Measurements from ENCODE around the gene TIAM1. TPM values are rescaled to one million over a fixed set of nuclear protein-coding genes. Genes with fewer than 3 reads are reported as not detected.

The TIAM1 gene
- total RNA-seq, 1 donor from 2014 or later: 6.7 TPM

DNA sequence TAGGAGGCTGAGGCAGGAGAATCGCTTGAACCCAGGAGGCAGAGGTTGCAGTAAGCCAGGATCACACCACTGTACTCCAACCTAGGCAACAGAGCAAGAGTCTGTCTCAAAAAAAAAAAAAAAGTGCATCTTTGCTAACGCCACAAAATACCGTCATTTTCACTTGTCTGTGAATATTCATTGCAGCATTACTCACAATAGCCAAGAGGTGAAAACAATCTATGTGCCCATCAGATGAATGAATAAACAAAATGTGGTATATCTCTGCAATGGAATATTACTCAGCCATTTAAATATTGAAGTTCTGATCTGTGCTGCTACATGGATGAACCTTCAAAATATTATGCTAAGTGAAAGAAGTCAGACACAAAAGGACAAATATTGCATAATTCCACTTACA, 7.9 kb upstream of the TIAM1 start:
- DNase-seq (ENCODE audit: low read depth): no peak
- TF ChIP-seq CTCF (IDR thresholded peaks at IDR 0.05; ENCODE audit: insufficient read depth, low read length, poor library complexity, severe bottlenecking): no peak
- Histone ChIP-seq H3K4me3 (ENCODE audit: low read depth, low read length) (no peak overlapping the region), H3K27me3 (ENCODE audit: control insufficient read depth, insufficient read depth, low read length) (no peaks in the 10 kb centered on the region), H3K36me3 (ENCODE audit: control insufficient read depth, insufficient read depth, low read length) (no peaks in the 10 kb centered on the region)

DNA sequence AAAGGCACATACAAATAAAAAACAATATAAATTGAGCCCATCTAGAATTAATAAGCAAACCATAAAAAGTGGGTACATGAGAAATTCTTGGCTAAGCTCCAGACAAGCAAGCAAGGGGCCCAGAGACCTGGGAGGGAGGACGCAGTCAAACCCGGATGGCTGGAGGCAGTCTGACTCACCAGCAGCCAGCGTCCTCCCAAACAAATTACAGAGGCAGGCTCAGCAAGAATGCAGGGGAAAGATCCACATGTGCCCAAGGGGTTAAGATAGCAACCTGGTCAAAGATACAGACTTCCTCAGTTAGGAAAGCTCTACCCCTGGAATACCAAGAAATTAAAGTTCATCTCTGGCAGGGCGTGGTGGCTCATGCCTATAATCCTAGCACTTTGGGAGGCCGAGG, 7.4 kb upstream of the TIAM1 start:
- Histone ChIP-seq H3K4me3 (ENCODE audit: low read depth, low read length) (no peak overlapping the region), H3K36me3 (ENCODE audit: control insufficient read depth, insufficient read depth, low read length) (no peaks in the 10 kb centered on the region), H3K27me3 (ENCODE audit: control insufficient read depth, insufficient read depth, low read length) (no peaks in the 10 kb centered on the region)
- no peak for DNase-seq (ENCODE audit: low read depth)
- TF ChIP-seq CTCF (IDR thresholded peaks at IDR 0.05; ENCODE audit: insufficient read depth, low read length, poor library complexity, severe bottlenecking): no peak

GRCh38 chr21:31349208-31349607, 5.1 kb upstream of the TIAM1 start:
- H3K36me3 ChIP-seq (ENCODE audit: control insufficient read depth, insufficient read depth, low read length): no peaks in the 10 kb centered on the region
- H3K27me3 ChIP-seq (ENCODE audit: control insufficient read depth, insufficient read depth, low read length): no peaks in the 10 kb centered on the region
- no peak for DNase-seq (ENCODE audit: low read depth)
- no peak overlapping the region for H3K4me3 ChIP-seq (ENCODE audit: low read depth, low read length)
- TF ChIP-seq CTCF (IDR thresholded peaks at IDR 0.05; ENCODE audit: insufficient read depth, low read length, poor library complexity, severe bottlenecking): no peak

GRCh38 chr21:31348188-31348587, 4.1 kb upstream of the TIAM1 start:
- Histone ChIP-seq H3K4me3 (ENCODE audit: low read depth, low read length) (no peak overlapping the region), H3K27me3 (ENCODE audit: control insufficient read depth, insufficient read depth, low read length) (no peaks in the 10 kb centered on the region), H3K36me3 (ENCODE audit: control insufficient read depth, insufficient read depth, low read length) (no peaks in the 10 kb centered on the region)
- no peak for DNase-seq (ENCODE audit: low read depth)
- TF ChIP-seq CTCF (IDR thresholded peaks at IDR 0.05; ENCODE audit: insufficient read depth, low read length, poor library complexity, severe bottlenecking): no peak

- no peaks in the 10 kb centered on the region for H3K36me3 ChIP-seq (ENCODE audit: control insufficient read depth, insufficient read depth, low read length)
- no peaks in the 10 kb centered on the region for H3K27me3 ChIP-seq (ENCODE audit: control insufficient read depth, insufficient read depth, low read length)
- no peak for DNase-seq (ENCODE audit: low read depth)
- H3K4me3 ChIP-seq (ENCODE audit: low read depth, low read length): no peak overlapping the region
- peak; percentile 70 for TF ChIP-seq CTCF (IDR thresholded peaks at IDR 0.05; ENCODE audit: insufficient read depth, low read length, poor library complexity, severe bottlenecking)
These were observed 3.5 kb upstream of the TIAM1 start for GRCh38 chr21:31347435-31348032.

DNA sequence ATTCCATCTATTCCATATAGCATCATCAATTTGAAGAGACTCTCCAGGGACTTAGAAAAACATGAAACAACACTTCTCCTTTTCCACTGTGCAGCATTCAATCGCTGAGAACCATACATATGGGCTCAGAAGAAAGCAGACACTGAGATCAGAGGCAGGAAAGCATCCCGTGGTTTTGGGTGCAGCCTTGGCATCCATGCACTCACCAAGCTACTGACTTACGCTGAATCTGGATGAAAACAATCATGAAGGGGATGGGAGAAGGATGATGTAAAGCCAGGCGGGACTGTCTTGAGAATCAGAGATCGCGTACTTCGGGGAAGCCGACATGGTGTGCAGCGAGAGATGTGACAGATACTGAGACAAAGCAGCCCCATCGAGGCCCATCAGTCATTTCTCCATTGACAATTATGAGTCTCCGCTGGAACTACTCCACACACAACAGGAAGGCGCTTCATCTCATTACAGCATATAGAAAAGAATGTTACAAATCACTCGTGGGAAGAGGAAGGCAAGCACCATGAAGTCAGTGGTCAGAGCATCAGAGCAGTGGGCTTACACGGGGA, 2.3 kb upstream of the TIAM1 start:
- Histone ChIP-seq H3K4me3 (ENCODE audit: low read depth, low read length) (no peak overlapping the region), H3K36me3 (ENCODE audit: control insufficient read depth, insufficient read depth, low read length) (no peaks in the 10 kb centered on the region), H3K27me3 (ENCODE audit: control insufficient read depth, insufficient read depth, low read length) (no peaks in the 10 kb centered on the region)
- no peak for DNase-seq (ENCODE audit: low read depth)
- no peak for TF ChIP-seq CTCF (IDR thresholded peaks at IDR 0.05; ENCODE audit: insufficient read depth, low read length, poor library complexity, severe bottlenecking)
